Peyer's patch (tissue), 4 donors: ENCODE results near the gene HMCN1. TPM values are rescaled to one million over a fixed set of nuclear protein-coding genes. Genes with fewer than 3 reads are reported as not detected.

Experiments used
- DNase-seq, 3 donors: peaks; one replicate each; pipeline ENCODE4 v3.0.0-alpha.2; 2017 to 2019
- H3K27ac ChIP-seq, 4 donors: fragments of 200-600 bp; sonication (generic); one replicate each; pipeline ENCODE4 v1.5.1; 2016 to 2019
- H3K27me3 ChIP-seq, 2 donors: fragments of 200-600 bp; sonication (generic); one replicate each; pipeline ENCODE4 v1.5.1; 2019
- H3K36me3 ChIP-seq, 3 donors: fragments of 200-600 bp; sonication (generic); one replicate each; pipeline ENCODE4 v1.5.1; 2016 to 2019
- H3K4me1 ChIP-seq, 4 donors: fragments of 200-600 bp; sonication (generic); one replicate each; pipeline ENCODE4 v1.5.1; 2016 to 2019
- H3K4me3 ChIP-seq, 4 donors: fragments of 200-600 bp; sonication (generic); 1 replicate in 3 of 4; 2 replicates in 1 of 4; pipeline ENCODE4 v1.5.1; 2016 to 2019; ENCODE audit warnings: mild to moderate bottlenecking in 1 of 4
- H3K9me3 ChIP-seq, 4 donors: fragments of 200-600 bp; sonication (generic); one replicate each; pipeline ENCODE4 v1.5.1; 2016 to 2019; ENCODE audit warnings: mild to moderate bottlenecking in 1 of 4
- CTCF ChIP-seq, 6 experiments: fragments of 450-650 bp in 4 of 6; fragments of 200-600 bp in 2 of 6; sonication (generic) in 1 of 6; IDR thresholded peaks; one replicate each; pipeline ENCODE4 v1.5.1; 2017 to 2019; ENCODE audit warnings: antibody characterized with exemption in 6 of 6, mild to moderate bottlenecking in 3 of 6, moderate library complexity in 1 of 6
- POLR2A ChIP-seq, 2 donors: fragments of 450-650 bp; IDR thresholded peaks; one replicate each; pipeline ENCODE4 v1.5.1; 2017; ENCODE audit warnings: antibody characterized with exemption in 2 of 2, mild to moderate bottlenecking in 2 of 2, moderate library complexity in 2 of 2
- total RNA-seq, 4 donors: library from RNA; depleted of rRNA; stranded (reverse); fragments of >200 nt; gene quantifications; one replicate each; pipeline ENCODE4 v1.1.0, GENCODE V29; 2016

The HMCN1 gene
- total RNA-seq, 4 donors from 2014 or later: 1.5 to 18.2 (median 7.1) TPM

GRCh38 chr1:186142159-186142558 lies 408.0 kb downstream of the HMCN1 start:
- Histone ChIP-seq H3K4me1 (no peaks in the 10 kb centered on the region), H3K9me3 (no peaks in the 10 kb centered on the region), H3K27ac (no peak overlapping the region), H3K4me3 (no peak overlapping the region), H3K27me3 (no peaks in the 10 kb centered on the region), H3K36me3 (peaks cover 0 to 3% (median 0%) of the 10 kb centered on the region in 3 donors)
- DNase-seq: no peak
- no peak for TF ChIP-seq POLR2A (IDR thresholded peaks at IDR 0.05)
- TF ChIP-seq CTCF (IDR thresholded peaks at IDR 0.05): no peak

DNA sequence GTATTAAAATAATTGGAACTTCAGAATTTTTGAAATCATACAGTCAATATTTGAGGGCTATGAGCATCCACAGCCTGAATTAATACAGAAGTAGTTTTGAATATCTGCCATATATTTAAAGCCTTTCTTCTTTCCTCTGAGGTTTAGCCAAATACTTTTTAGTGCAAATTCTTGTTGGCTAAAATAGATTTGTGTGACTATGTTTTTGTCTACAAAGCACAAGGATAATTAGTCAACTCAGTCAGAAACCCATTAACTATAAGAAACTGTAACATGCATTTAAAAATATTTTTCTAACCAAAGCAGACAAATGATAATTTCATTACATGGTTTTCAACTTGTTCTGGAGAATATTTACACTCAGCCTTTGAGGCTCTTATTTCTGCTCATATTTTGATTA lies 408.7 kb downstream of the HMCN1 start:
- no peak overlapping the region for H3K27ac ChIP-seq
- peaks cover 0 to 3% (median 0%) of the 10 kb centered on the region in 3 donors for H3K36me3 ChIP-seq
- H3K4me1 ChIP-seq: no peaks in the 10 kb centered on the region
- TF ChIP-seq CTCF (IDR thresholded peaks at IDR 0.05) (no peak), POLR2A (IDR thresholded peaks at IDR 0.05) (no peak)
- no peak overlapping the region for H3K4me3 ChIP-seq
- no peaks in the 10 kb centered on the region for H3K9me3 ChIP-seq
- H3K27me3 ChIP-seq: no peaks in the 10 kb centered on the region
- DNase-seq: no peak

GRCh38 chr1:186143481-186143880 lies 409.3 kb downstream of the HMCN1 start:
- H3K27me3 ChIP-seq: no peaks in the 10 kb centered on the region
- H3K4me3 ChIP-seq: no peak overlapping the region
- DNase-seq: no peak
- no peaks in the 10 kb centered on the region for H3K9me3 ChIP-seq
- no peaks in the 10 kb centered on the region for H3K4me1 ChIP-seq
- TF ChIP-seq CTCF (IDR thresholded peaks at IDR 0.05) (no peak), POLR2A (IDR thresholded peaks at IDR 0.05) (no peak)
- H3K36me3 ChIP-seq: peaks cover 0 to 3% (median 0%) of the 10 kb centered on the region in 3 donors
- H3K27ac ChIP-seq: no peak overlapping the region

DNA sequence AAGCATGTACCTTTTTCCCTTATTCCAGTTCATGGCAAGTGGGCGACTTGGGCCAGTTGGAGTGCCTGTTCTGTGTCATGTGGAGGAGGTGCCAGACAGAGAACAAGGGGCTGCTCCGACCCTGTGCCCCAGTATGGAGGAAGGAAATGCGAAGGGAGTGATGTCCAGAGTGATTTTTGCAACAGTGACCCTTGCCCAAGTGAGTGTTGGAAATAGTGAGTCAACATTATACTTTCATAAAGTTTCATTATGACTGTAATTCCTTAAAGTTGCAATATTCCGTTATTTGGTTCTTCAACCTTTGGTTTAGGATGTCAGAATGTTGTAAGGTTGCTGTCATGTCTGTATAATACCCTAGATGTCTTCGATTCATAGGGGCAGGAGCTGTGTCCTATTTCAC lies 410.3 kb downstream of the HMCN1 start:
- peaks cover 0 to 3% (median 0%) of the 10 kb centered on the region in 3 donors for H3K36me3 ChIP-seq
- no peaks in the 10 kb centered on the region for H3K4me1 ChIP-seq
- TF ChIP-seq CTCF (IDR thresholded peaks at IDR 0.05) (no peak), POLR2A (IDR thresholded peaks at IDR 0.05) (no peak)
- H3K4me3 ChIP-seq: no peak overlapping the region
- DNase-seq: no peak
- H3K27ac ChIP-seq: no peak overlapping the region
- H3K27me3 ChIP-seq: no peaks in the 10 kb centered on the region
- H3K9me3 ChIP-seq: no peaks in the 10 kb centered on the region

DNA sequence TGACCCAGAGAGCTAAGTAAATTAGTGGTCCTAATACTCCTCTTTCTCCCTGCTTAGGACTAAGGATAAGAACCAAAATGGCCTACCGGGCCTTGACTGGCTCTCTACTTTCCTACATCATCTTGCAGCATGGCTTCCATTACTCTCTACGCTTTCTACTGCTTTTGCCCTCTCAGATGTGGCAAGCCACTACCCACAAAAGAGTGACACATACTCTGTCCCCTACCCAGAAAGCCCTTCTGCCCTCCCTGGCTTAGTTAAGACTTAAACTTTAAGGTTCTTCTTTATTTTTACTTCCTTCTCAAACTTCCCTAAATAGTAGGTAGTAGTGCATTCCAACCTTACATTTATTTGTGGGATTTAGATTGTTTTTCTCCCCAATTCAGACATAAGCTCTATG lies 412.8 kb downstream of the HMCN1 start:
- Histone ChIP-seq H3K4me3 (no peak overlapping the region), H3K4me1 (no peaks in the 10 kb centered on the region)
- TF ChIP-seq POLR2A (IDR thresholded peaks at IDR 0.05) (no peak), CTCF (IDR thresholded peaks at IDR 0.05) (no peak)

DNA sequence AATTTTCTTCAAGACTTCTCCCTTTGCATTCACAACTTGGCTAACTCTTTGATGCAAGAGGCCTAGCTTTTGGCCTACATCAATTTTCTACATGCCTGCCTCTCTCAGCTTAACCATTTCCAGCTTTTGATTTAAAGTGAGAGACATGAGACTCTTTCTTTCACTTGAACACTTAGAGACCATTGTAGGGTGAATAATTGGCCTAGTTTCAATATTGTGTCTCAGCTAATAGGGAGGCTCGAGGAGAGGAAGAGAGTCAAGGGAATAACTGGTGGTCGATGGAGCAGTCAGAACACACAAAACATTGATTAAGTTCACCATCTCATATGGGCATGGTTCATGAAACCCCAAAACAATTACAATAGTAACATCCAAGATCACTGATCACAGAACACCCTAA lies 415.4 kb downstream of the HMCN1 start:
- DNase-seq: no peak
- Histone ChIP-seq H3K4me3 (no peak overlapping the region), H3K9me3 (no peaks in the 10 kb centered on the region), H3K4me1 (no peaks in the 10 kb centered on the region), H3K27ac (no peak overlapping the region), H3K36me3 (peaks cover 0 to 3% (median 0%) of the 10 kb centered on the region in 3 donors), H3K27me3 (no peaks in the 10 kb centered on the region)
- TF ChIP-seq CTCF (IDR thresholded peaks at IDR 0.05): no peak
- TF ChIP-seq POLR2A (IDR thresholded peaks at IDR 0.05): no peak

More for the DNA sequence above, 412.8 kb downstream of the HMCN1 start:
- no peaks in the 10 kb centered on the region for H3K9me3 ChIP-seq
- peaks cover 0 to 3% (median 0%) of the 10 kb centered on the region in 3 donors for H3K36me3 ChIP-seq
- no peak for DNase-seq
- H3K27ac ChIP-seq: no peak overlapping the region
- H3K27me3 ChIP-seq: no peaks in the 10 kb centered on the region
